Measurements from ENCODE around the gene GCDH. TPM values are rescaled to one million over a fixed set of nuclear protein-coding genes. Genes with fewer than 3 reads are reported as not detected.
A peak's percentile ranks its signal among the peaks of the same experiment; 100 is the strongest.
"Not testable (repeated sequence)": the region's sequence is repeated elsewhere in the genome, so short reads cannot be mapped to it uniquely, and the experiment has no call there.

The GCDH gene
- total RNA-seq, 1 donor from 2014 or later = 20.4 TPM

DNA sequence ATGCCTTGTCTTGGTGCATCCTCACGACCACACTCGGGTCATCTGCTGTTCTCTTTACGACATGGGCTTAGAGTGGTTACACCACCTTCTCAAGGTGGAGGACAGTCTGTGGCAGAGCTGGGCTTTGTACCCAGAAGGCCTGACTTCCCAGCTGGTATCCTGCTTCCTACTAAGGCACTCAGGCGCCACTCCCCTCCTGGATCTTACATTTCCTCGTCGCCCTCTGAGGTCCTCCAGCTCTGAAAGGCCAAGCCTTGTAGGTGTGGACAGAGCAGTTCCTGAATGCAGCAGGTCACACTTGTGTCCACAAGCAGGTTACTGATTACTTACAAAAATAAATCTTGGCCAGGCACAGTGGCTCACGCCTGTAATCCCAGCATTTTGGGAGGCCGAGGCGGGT is 16.2 kb downstream of the GCDH start:
- DNase-seq = no peak

DNA sequence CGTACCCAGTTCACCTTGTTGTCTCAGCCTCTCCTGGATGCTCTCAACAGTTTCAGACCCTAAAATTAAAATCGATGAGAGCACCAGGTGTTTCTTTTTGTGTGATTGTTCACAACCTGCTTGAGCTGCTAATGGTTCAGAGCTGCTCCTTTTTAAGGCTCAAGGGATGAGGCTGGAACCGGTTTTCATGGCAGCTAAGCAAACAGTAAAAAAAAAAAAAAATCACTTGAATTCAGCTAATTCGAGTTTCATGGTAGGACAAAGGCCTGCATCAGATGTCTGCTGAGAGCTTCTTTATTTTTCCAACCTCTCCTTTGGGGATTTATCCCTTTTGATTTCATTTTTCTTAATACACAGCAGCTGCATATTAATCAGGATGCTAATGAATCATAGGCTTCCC is 21.6 kb downstream of the GCDH start:
- no peak for DNase-seq

DNA sequence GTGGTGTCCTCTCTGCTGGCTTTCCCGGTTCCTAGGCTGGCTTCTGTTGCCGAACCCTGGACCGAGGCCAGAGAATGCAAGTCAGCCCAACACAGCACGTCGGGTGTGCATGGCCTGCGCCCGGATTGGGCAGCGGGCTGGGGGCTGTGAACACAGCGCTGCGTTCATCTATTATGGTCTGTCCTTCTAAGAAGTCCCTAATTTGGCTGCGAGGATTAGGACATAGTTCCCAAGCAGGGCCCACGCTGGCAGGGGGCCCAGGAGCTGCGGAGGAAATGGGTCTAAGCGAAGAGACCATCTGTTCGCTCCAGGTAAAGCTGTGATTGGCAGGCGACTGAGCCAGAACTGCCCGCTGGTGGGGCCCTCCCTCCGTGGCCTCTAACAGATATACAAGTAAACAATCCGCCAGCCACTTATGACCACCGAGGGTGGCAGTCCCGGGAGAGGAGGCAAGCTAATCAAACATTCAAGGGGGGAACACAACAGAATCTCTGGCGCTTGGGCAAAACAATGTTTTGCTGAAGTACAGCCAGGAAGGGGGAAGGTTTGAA is 22.1 kb downstream of the GCDH start:
- DNase-seq = peak; percentile 80

DNA sequence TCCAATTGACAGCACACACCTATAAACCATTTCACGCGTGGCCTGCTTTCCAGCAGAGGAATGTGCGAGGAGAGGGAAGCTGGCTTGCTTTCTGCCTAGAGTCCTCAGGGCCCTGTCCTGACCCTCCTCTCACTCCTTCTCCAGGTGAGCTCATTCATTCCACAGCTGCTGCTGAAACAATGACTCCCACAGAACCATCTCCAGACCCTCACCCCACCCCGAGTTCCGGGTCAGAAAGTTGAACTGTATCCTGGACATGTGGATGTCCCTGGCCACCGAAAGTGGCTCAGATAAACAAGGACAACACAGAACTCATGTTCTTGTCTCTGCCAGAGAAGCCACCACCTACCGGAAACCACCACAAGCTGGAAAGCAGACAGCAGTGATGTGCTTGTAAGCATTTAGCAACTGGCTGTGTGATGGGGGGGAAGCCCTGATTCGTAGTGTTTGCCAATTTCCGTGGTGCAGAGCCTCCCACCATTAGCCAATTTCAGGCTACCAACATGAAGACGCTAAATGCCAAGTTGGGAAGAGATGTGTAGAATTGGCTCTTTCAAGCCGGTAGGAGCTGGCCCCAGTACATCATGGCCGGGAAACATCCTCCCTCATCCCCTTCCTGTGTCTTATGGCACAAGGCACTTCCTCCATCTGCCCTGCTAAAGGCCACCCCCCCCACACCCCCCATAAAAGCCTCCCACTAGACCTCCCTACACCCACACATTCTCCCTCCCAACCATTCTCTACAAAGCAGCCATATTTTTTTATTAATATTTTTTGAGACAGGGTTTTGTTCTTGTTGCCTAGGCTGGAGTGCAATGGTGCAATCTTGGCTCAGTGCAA is 23.1 kb downstream of the GCDH start:
- DNase-seq = no peak

DNA sequence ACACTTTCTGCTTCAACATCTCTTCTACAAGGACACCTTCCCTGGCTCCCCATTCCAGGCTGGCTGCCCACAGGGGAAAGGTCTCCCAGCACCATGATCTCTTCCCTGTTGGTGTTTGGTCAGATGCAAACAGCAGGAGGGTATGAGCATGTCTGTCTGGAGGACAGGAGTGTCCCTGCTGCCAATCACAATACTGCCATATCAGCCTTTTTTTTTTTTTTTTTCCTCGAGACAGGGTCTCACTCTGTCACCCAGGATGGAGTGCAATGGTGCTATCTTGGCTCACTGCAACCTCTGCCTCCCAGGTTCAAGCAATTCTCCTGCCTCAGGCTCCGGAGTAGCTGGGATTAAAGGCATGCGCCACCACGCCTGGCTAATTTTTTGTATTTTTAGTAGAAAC is 24.9 kb downstream of the GCDH start:
- DNase-seq = not testable (repeated sequence)

DNA sequence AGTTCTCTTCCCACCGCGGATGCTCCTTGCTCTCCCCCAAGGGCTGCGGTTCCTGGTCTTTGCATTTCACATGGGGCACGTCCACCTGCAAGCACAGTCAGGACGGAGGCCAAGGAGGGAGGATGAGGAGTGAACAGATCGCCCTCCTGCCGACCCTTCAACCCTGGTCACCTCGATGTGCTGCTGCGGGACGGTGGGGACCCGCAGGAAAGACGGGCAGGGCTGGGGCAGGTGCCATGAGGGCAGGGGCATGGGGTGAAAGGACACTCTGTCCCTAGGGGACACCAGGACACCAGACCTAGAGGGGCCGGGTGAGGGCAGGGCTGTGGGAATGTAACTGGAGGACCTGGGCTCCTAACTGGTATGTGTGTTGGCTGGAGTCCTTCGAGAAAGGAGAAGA is 27.3 kb downstream of the GCDH start:
- DNase-seq = no peak

DNA sequence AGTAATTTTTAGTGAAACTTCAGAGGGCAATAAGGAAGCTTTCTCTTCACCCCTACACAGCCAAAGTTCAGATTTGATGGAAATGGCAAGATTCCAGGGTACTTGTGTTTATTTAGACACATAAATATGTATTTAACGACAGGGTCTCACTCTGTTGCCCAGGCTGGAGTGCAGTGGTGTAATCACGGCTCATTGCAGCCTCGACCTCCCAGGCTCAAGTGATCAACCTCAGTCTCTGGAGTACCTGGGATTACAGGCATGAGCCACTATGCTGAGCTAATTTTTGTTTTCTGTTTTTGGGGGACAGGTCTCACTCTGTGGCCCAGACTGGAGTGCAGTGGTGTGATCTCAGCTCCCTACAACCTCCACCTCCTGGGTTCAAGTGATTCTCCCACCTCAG is 30.1 kb downstream of the GCDH start:
- DNase-seq = no peak

DNA sequence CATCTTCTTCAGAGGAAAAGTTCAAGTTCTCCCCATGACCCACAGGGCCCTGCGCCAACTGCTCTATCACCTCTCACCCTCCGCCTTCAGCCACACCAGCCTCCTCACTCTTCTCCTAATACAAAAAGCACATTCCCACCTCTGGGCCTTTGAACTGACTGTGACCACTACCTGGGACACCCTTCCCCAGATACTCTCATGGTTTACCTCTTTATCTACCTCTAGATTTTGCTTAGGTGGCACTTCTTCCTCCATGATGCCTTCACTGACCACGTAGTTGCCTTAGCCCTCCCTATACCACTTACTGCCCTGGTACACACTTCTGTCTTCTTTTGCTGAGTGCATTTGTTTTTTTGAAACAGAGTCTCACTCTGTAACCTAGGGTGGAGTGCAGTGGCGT is 32.0 kb downstream of the GCDH start:
- no peak for DNase-seq

DNA sequence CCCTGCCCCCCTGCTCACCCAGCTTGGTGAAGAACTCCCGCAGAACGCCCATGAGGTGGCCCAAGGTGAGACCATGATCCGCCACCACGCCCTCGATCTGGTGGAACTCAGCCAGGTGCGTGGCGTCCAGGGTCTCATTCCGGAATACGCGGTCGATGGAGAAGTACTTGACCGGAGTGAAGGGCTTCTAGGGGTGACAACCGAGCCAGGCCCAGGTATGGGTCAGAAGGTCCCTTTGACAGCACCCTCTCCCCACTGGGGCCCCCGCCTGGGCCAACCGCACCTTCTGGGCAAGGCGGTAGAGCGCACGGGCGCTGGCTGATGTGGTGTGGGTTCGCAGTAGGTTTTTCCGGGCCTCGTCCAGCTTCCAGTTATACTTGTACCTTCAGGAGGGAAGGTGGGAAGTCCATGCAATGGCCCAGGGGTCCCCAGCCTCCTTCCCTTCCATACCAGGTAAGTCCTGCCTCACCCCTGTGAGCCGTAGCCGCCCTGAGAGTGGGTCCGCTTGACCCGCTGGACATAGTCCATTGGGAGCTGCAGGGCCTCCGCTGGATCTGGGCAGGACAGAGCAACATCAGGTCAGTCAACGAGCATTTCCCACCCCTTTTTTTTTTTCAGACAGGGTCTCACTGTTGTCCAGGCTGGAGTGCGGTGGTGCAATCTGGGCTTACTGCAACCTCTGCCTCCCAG is 33.8 kb downstream of the GCDH start:
- DNase-seq = no peak

DNA sequence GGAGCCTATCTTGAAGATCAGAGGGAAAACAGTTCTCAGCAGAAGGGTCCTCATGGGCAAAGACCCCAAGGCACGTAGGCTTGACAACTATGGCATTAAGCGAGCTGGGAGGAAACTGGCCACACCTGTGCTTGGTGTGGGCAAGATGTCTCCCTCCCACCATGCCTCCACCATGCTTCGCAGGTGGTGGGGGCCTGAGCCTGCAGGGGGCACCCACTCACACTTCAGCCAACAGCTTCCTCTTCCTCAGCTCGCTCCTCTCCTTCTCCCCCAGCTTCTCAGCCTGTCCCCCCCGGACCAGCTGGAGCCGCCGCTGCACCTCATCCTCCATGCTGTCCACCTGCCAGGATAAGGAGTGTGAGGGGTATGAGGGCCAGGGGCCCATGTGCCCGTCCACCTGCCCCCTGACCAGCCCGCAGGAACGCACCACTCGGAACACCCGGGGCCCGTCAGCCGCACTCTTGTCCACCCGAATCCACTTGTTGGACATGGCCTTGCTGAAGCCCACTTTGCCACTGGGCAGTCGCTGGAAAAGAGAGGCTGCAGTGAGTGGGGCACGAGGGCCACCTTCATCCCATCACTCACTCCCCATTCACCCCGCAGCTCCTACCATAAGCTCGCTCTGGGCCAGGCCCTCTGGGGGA is 39.2 kb downstream of the GCDH start:
- DNase-seq = no peak

DNA sequence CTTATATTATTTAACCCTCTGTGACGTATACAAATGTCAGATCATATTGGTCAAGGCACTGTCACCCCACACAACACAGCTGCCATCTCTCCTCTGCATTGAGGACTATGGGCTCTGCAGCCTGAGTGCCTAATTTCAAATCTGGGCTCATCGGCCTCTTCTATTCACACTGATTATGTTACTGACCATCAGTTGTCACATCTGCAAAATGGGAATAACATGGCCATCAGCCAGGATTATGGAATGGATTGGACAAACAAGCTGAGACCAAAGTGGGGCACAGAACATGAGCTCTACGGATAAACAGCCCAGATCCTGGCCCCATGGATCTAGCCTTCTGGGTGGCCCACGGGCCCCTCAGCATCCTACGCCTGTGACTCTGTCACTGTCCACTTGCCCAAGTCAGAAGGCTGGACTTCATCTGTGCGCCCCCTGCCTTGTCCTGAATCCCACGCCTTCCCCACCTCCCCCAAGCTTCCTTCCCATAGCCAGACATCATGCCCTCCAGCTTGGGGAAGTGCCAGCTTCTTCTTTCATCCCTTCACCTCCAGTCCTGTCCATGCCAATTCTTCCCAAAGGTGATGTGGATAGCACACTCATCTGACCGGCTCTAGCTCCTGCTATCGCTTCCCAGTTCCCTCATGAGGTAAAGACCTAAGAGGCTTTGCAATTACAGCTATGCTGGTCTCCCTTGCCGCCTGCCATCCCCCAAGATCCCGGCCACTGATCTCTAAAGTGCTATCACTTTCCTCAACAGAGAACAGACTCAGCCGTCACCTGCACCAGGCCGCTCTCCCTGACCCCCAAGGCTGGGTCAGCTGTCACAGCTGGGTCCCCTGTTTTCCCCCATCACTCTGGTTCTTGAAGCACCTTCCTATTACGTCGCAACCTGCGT is 41.7 kb downstream of the GCDH start:
- no peak for DNase-seq

DNA sequence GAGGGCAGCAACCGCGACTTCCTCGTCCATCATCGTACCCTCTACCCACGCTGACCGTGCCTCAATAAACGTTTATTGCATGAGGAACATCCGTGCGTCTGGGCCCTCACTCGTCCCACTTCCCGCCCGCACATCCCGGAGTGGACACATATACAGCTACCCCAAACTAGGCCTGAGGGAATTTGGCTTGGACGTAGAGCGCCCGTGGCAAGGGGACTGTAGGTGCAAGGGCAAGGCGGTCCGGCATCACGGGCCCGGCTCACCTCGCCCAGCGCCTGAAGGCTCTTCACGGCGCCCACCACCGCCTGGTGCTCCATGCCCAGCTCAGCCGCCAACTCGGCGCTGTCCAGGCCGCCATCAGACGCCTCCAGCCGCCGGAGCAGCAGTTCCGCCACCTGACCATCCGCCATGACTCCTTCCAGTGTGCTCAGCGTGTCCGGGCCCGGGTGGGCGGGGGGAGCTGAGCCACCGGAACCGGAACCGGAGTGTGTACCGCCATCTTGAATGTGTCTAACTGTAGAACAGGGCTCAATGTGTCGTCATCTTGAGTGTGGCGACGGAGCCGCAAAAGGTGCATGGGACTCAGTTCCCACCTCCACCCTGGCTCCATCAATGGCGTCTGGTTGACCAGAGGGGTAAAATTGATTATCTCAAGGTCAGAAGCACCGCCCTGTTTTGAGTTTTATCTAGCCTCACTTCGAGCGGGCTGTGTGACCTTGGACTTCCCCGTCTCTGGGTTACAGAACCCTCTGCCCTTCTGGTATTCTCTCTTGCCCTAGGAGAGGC is 42.5 kb downstream of the GCDH start, which contains the start of gene FARSA:
Gene FARSA (minus strand): TSS at position 425 of the 786 bp plus-strand sequence. CDS start 15 bp downstream, at position 410.
- DNase-seq = peak; percentile 93

DNA sequence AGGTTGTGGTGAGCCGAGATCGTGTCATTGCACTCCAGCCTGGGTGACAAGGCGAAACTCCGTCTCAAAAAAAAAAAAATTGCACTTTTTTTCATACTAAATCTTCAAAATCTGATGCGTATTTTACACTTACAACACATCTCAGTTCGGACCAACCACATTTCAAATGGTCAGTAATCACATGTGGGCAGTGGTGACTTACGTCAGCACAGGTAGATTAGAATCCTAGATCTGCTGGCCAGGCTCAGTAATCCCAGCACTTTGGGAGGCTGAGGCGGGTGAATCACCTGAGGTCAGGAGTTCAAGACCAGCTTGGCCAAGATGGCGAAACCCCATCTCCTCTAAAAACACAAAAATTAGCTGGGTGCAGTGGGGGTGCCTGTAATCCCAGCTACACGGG is 44.1 kb downstream of the GCDH start:
- DNase-seq = no peak

DNA sequence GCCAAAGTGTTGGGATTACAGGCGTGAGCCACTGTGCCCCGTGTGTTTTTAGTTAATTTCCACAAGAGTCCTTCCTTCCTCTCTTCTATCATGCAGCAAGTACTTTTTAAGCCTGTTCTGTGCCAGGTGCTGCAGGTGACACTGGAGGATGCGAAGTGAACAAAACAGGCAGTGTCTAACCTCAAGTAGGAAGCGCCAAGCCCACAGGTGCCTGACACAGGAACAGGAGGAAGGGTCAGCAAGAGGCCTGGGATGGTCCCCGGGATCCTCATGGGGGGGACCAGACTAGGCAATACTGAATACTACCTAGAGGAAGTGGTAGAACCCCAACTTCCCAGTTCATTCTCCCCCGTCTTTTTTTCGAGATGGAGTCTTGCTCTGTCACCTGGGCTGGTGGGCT is 45.6 kb downstream of the GCDH start:
- DNase-seq = no peak

DNA sequence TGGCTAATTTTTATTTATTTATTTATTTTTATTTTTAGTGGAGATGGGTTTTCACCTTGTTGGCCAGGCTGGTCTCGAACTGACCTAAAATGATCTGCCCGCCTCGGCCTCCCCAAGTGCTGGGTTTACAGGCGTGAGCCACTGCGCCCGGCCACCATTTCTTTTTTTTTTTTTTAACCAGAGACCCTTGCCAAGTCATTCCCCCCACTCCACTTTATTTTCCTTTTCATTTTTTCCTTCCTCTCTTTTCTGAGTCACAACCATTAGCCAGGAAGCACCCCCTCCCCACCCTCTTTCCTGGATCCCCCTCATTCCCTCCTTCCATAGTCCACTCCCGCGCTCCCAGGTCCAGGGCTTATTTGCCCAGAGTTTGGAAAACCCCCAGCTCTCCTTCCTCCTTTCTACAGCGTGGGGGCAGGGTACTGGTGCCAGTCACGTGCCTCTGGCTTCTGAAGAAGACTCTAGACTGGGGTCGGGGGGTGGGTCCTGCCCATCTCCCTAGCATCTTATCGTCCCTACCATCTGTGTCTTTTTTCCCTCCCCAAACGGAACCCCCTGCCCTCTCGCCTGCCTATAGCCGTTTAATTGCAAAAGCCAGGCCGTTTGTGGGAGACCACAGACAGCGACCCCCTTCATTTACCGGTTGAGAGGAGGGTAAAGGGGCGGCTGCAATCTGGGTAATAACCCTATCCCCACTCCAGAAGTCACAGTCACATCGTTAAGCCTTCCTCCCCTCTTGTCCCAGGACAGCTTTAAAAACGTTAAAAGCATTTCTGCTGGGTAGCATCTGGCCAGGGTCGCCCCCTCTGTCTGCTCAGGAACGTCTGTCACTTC is 46.4 kb downstream of the GCDH start:
- DNase-seq = no peak

DNA sequence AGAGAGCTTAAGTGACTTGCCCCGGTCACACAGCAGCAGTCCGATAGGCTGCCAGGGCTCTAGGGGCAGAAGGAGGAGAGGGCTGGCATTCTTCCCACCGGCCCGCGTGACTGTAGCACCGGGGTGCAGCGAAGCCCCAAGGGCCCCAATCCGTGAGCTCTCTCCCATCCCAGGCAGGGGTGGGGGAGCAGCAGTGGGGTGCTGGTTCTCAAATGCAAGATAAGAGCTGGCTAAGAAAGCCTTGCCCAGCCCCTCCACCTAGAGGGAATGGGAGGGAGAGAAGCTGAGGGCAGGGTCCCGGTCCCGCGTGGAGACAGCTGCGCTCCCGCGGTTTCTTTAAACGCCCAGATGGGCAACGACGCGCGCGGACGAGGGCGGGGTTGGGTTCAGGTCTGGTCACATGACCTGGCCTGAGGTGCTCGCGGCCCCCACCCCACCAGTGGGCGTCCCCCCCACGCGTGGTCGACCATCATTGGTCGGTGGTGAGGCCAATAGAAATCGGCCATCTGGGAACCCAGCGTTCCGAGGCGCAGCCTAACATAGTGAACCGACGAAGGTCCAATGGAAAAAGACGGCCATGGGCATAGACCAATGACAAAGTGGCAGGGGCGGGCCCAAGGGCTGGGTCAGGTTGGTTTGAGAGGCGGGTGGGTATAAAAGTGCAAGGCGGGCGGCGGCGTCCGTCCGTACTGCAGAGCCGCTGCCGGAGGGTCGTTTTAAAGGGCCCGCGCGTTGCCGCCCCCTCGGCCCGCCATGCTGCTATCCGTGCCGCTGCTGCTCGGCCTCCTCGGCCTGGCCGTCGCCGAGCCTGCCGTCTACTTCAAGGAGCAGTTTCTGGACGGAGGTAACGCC is 47.2 kb downstream of the GCDH start, which contains the start of gene CALR:
Gene CALR (plus strand): TSS at position 683 of the 852 bp plus-strand sequence. CDS start 71 bp downstream, at position 754.
- DNase-seq = peak; percentile 100

DNA sequence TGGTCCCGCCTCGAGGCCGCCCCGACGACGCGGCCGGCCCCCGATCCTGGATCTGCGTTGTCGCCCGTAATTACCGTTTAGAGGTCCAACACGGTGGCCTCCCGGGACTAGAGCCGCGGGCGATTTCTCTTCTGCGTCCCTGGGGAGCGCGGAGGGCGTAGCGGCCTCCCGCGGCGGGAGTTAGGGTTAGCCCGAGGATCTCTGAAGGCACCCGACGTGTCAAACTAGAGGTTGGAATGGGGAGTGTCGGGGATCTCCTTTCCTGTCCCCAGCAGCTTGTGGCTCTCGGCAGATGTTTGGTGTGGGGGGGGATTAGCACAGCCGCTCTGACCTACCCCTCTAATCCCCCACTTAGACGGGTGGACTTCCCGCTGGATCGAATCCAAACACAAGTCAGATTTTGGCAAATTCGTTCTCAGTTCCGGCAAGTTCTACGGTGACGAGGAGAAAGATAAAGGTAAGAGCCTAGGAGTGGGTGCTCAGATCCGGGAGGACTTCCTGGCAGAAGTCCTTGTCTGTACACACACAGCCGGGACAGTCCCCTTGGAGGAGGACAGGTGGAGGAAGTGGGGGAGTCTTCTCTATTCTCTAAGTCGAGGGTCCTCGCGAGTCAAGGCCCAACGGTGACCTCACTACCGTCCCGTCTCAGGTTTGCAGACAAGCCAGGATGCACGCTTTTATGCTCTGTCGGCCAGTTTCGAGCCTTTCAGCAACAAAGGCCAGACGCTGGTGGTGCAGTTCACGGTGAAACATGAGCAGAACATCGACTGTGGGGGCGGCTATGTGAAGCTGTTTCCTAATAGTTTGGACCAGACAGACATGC is 48.0 kb downstream of the GCDH start:
- no peak for DNase-seq

DNA sequence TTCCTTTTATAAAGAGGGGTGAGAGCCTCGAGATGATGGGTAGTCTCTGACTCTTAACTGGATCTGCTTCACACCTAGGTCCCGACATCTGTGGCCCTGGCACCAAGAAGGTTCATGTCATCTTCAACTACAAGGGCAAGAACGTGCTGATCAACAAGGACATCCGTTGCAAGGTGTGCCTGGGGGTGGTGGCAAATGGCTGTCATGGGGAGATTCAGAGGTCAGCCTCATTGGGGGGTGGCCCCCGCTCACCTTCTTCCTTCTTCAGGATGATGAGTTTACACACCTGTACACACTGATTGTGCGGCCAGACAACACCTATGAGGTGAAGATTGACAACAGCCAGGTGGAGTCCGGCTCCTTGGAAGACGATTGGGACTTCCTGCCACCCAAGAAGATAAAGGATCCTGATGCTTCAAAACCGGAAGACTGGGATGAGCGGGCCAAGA is 49.0 kb downstream of the GCDH start:
- no peak for DNase-seq

Data from skin of body (tissue), 2 donors.